Measurements from ENCODE around the gene FAM24B.

DNA sequence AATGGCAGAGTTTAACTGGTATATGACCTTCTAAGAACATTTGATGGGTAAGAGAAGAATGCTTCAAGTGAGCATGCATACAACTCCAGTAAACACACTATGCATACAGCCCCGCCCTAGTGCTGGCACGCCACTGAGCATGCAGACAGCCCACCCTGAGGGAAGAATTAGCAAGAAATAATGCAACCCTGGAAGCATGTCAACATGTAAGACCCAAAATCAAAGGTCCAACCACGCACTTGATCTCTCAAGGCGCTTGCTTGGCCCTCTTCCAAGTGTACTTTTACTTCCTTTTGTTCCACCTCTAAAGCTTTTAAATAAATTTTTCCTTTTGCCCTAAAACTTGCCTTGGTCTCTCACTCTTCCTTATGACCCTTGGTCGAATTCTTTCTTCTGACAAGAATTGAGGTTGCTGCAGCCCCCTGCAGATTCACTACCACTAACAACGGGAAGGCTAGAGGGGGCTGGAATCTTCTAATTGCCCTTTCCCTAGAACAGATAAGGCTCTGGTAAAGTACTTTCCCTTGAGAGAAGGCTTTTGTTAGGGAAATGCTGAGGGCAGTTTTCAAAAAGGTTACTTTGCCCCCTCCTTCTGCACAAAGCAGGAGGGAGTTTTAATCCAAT lies 3.4 kb downstream of the FAM24B start:
- TF ChIP-seq EZH2 (IDR thresholded peaks at IDR 0.05; ENCODE audit: insufficient read depth, low read length), result no peak
- TF ChIP-seq, protein P1, sequence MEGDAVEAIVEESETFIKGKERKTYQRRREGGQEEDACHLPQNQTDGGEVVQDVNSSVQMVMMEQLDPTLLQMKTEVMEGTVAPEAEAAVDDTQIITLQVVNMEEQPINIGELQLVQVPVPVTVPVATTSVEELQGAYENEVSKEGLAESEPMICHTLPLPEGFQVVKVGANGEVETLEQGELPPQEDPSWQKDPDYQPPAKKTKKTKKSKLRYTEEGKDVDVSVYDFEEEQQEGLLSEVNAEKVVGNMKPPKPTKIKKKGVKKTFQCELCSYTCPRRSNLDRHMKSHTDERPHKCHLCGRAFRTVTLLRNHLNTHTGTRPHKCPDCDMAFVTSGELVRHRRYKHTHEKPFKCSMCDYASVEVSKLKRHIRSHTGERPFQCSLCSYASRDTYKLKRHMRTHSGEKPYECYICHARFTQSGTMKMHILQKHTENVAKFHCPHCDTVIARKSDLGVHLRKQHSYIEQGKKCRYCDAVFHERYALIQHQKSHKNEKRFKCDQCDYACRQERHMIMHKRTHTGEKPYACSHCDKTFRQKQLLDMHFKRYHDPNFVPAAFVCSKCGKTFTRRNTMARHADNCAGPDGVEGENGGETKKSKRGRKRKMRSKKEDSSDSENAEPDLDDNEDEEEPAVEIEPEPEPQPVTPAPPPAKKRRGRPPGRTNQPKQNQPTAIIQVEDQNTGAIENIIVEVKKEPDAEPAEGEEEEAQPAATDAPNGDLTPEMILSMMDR (IDR thresholded peaks at IDR 0.05; ENCODE audit: insufficient read depth, low read depth, low read length), result no peak
